ENCODE measurements around the gene OLA1.

The OLA1 gene

DNA sequence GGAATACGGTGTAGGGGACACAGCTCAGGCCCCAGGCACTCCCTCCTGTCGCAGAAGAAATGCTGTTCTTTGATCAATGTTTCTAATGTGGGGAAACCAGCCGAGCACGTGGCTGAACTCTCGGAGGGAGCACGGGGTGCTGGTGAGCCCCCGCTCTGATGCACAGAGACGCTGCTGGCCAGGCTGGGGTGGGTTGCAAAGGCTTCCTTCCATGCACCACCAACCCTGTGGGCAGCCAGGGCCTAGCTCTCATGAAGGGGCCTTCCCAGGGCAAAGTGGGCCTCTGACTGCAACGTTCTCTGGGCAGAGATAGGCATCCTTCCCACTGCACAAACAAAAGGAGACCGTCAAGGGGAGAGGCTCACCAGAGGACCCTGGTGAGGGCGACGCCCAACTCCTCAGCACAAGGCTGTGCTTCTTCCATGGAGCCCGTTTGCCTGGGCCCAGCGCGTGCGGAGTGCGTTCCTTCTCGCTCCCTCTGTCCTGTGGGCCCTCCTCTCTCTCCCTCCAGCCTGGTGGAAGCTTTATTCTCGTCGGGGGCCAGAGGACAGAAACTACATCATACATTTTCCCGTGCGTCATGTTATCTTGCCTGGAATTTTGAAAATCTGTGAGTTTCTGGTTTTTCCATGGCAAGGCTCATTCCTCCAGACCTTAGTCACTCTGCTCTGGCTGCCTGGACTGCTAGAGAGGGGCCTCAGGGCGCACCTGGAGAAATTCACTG, 222.0 kb downstream of the OLA1 start:
- Histone ChIP-seq H3K9me2 (replicated peaks; ENCODE audit: control insufficient read depth, low read length) (no peaks in the 10 kb centered on the region), H3K79me2 (ENCODE audit: control insufficient read depth, low read length) (no peaks in the 10 kb centered on the region), H4K20me1 (ENCODE audit: control insufficient read depth, insufficient read depth, low read depth, low read length) (no peaks in the 10 kb centered on the region), H3F3A (ENCODE audit: control insufficient read depth, insufficient read depth) (no peaks in the 10 kb centered on the region), H3K27ac (ENCODE audit: low read depth, low read length) (no peak overlapping the region), H3K9me3 (ENCODE audit: control insufficient read depth, insufficient read depth, low read length) (no peaks in the 10 kb centered on the region), H3K36me3 (ENCODE audit: control insufficient read depth, low read length) (no peaks in the 10 kb centered on the region), H3K4me3 (ENCODE audit: low read length) (no peak overlapping the region), H3K4me2 (ENCODE audit: low read length) (no peak overlapping the region), H3K4me1 (ENCODE audit: control insufficient read depth, low read length) (peaks cover 3% of the 10 kb centered on the region), H3K27me3 (ENCODE audit: control insufficient read depth, low read length) (no peaks in the 10 kb centered on the region)
- TF ChIP-seq EZH2phosphoT487 (IDR thresholded peaks at IDR 0.05; ENCODE audit: borderline replicate concordance, low read length): no peak
- TF ChIP-seq CTCF (IDR thresholded peaks at IDR 0.05; ENCODE audit: low read depth, low read length, poor library complexity, severe bottlenecking): no peak

DNA sequence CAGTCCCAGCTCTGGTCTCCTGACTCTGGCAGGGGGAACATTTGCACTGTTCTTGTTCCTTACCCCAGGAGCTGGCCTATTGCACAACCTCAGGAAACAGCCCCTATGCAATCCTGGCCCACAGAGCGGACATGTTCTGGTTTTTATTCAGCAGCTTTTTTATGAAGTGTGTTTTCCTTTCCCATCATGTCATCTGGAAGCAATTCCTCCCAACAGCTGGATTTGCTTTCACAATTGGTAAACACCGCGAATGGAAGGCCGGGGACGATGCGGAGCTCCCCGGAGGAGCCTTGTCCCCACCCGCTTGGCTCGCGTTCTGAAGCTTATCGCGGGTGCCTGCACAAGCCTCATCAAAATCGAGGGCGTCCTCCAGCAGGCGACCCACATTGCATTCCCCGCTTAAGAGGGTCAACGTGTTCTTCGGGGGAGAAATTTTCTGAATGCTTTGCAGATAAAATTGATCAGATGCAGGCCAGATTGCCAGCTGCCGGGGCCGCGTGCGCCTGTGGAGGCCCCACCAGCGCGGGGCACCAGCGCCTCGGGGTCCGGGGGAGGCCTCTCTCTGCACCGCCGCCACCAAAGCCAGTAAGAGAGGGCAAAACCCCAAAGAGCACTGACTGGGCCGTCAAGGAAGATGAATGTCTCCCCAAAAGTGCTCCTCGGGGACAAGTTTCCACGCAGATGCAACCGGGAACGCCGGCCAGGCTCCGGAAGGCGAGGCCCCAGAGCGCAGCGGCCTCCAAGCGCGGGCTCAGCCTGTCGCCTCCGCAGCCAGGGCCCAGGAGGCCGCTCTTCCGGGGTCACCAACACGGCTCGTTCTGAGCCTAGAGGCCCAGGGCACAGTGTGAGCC, 222.8 kb downstream of the OLA1 start:
- TF ChIP-seq CTCF (IDR thresholded peaks at IDR 0.05; ENCODE audit: low read depth, low read length, poor library complexity, severe bottlenecking) (no peak), EZH2phosphoT487 (IDR thresholded peaks at IDR 0.05; ENCODE audit: borderline replicate concordance, low read length) (no peak)
- Histone ChIP-seq H3K4me3 (ENCODE audit: low read length) (no peak overlapping the region), H3K27me3 (ENCODE audit: control insufficient read depth, low read length) (no peaks in the 10 kb centered on the region), H3K4me2 (ENCODE audit: low read length) (no peak overlapping the region), H3K4me1 (ENCODE audit: control insufficient read depth, low read length) (peaks cover 8% of the 10 kb centered on the region), H3F3A (ENCODE audit: control insufficient read depth, insufficient read depth) (no peaks in the 10 kb centered on the region), H4K20me1 (ENCODE audit: control insufficient read depth, insufficient read depth, low read depth, low read length) (no peaks in the 10 kb centered on the region), H3K79me2 (ENCODE audit: control insufficient read depth, low read length) (no peaks in the 10 kb centered on the region), H3K9me3 (ENCODE audit: control insufficient read depth, insufficient read depth, low read length) (no peaks in the 10 kb centered on the region), H3K27ac (ENCODE audit: low read depth, low read length) (no peak overlapping the region), H3K36me3 (ENCODE audit: control insufficient read depth, low read length) (no peaks in the 10 kb centered on the region), H3K9me2 (replicated peaks; ENCODE audit: control insufficient read depth, low read length) (no peaks in the 10 kb centered on the region)

- Histone ChIP-seq H4K20me1 (ENCODE audit: control insufficient read depth, insufficient read depth, low read depth, low read length) (no peaks in the 10 kb centered on the region), H3K4me3 (ENCODE audit: low read length) (no peak overlapping the region), H3K9me3 (ENCODE audit: control insufficient read depth, insufficient read depth, low read length) (no peaks in the 10 kb centered on the region), H3K4me1 (ENCODE audit: control insufficient read depth, low read length) (peaks cover 8% of the 10 kb centered on the region), H3K9me2 (replicated peaks; ENCODE audit: control insufficient read depth, low read length) (no peaks in the 10 kb centered on the region), H3K27ac (ENCODE audit: low read depth, low read length) (no peak overlapping the region), H3K36me3 (ENCODE audit: control insufficient read depth, low read length) (no peaks in the 10 kb centered on the region), H3K79me2 (ENCODE audit: control insufficient read depth, low read length) (no peaks in the 10 kb centered on the region), H3F3A (ENCODE audit: control insufficient read depth, insufficient read depth) (no peaks in the 10 kb centered on the region), H3K4me2 (ENCODE audit: low read length) (no peak overlapping the region), H3K27me3 (ENCODE audit: control insufficient read depth, low read length) (no peaks in the 10 kb centered on the region)
- no peak for TF ChIP-seq EZH2phosphoT487 (IDR thresholded peaks at IDR 0.05; ENCODE audit: borderline replicate concordance, low read length)
- no peak for TF ChIP-seq CTCF (IDR thresholded peaks at IDR 0.05; ENCODE audit: low read depth, low read length, poor library complexity, severe bottlenecking)
Observed at GRCh38 chr2:174024524-174025270, 223.6 kb downstream of the OLA1 start.
